Neural cell (in vitro differentiated cells): ENCODE results near the gene MRPS18A. TPM values are rescaled to one million over a fixed set of nuclear protein-coding genes. Genes with fewer than 3 reads are reported as not detected.

ENCODE experiments used
- H2AFZ ChIP-seq: fragments of 200-600, 300-800 bp; sonication (generic), shearing (Covaris generic); 2 replicates; pipeline ENCODE4 v1.6.0; 2014; ENCODE audit warnings: low read depth, mild to moderate bottlenecking, antibody characterized with exemption, low read length, moderate library complexity
- H3F3A ChIP-seq: fragments of 200-600 bp; shearing (Covaris generic); 2 replicates; pipeline ENCODE4 v1.6.1; 2016; ENCODE audit warnings: mild to moderate bottlenecking, moderate library complexity, mixed read lengths, antibody characterized with exemption, low read length; ENCODE audit not compliant: insufficient read depth, poor library complexity, severe bottlenecking
- H3K27ac ChIP-seq: fragments of 200-600, 300-800 bp; sonication (generic), shearing (Covaris generic); 2 replicates; pipeline ENCODE4 v1.5.1; 2014; ENCODE audit warnings: mild to moderate bottlenecking, low read length, moderate library complexity
- H3K27me3 ChIP-seq: fragments of 300-800, 200-600 bp; sonication (generic), shearing (Covaris generic); 2 replicates; pipeline ENCODE4 v1.6.0; 2014; ENCODE audit warnings: mild to moderate bottlenecking, low read depth, low read length, moderate library complexity; ENCODE audit not compliant: insufficient read depth
- H3K36me3 ChIP-seq: fragments of 300-800, 200-600 bp; sonication (generic), shearing (Covaris generic); 2 replicates; pipeline ENCODE4 v1.5.1; 2014; ENCODE audit warnings: mild to moderate bottlenecking, antibody characterized with exemption, low read length, moderate library complexity; ENCODE audit not compliant: insufficient read depth
- H3K4me2 ChIP-seq: fragments of 300-800, 200-600 bp; sonication (generic), shearing (Covaris generic); 2 replicates; pipeline ENCODE4 v1.6.0; 2014; ENCODE audit warnings: mild to moderate bottlenecking, low read length
- H3K4me3 ChIP-seq: fragments of 300-800, 200-600 bp; sonication (generic), shearing (Covaris generic); 2 replicates; pipeline ENCODE4 v1.5.1; 2014; ENCODE audit warnings: mild to moderate bottlenecking, low read length, moderate library complexity
- H3K79me2 ChIP-seq: fragments of 200-600 bp; shearing (Covaris generic); replicated peaks from 2 replicates; pipeline ENCODE4 v1.6.0; 2014; ENCODE audit warnings: mild to moderate bottlenecking, low read length, moderate library complexity; ENCODE audit not compliant: insufficient read depth
- H3K9ac ChIP-seq: fragments of 300-800, 200-600 bp; sonication (generic), shearing (Covaris generic); 2 replicates; pipeline ENCODE4 v1.6.1; 2016; ENCODE audit warnings: mild to moderate bottlenecking, low read length, mixed read lengths
- H3K9me2 ChIP-seq: fragments of 200-600 bp; shearing (Covaris generic); 2 replicates; pipeline ENCODE4 v1.6.1; 2016; ENCODE audit warnings: mild to moderate bottlenecking, low read length, mixed read lengths; ENCODE audit not compliant: insufficient read depth
- H3K9me3 ChIP-seq: fragments of 200-600, 300-800 bp; sonication (generic), shearing (Covaris generic); 2 replicates; pipeline ENCODE4 v1.6.1; 2016; ENCODE audit warnings: mild to moderate bottlenecking, mixed run types, low read length, moderate library complexity, mixed read lengths
- H4K20me1 ChIP-seq: fragments of 200-600 bp; shearing (Covaris generic); 2 replicates; pipeline ENCODE4 v1.6.1; 2016; ENCODE audit warnings: mild to moderate bottlenecking, mixed run types; ENCODE audit not compliant: insufficient read depth
- CTCF ChIP-seq: fragments of 450-650 bp; IDR thresholded peaks from 2 replicates; pipeline ENCODE4 v1.5.1; 2014; ENCODE audit warnings: antibody characterized with exemption, mild to moderate bottlenecking, moderate library complexity; ENCODE audit not compliant: poor library complexity, severe bottlenecking
- EP300 ChIP-seq: fragments of 450-650 bp; conservative IDR thresholded peaks from 2 replicates; pipeline ENCODE4 v1.6.1; 2014; ENCODE audit warnings: antibody characterized with exemption, mild to moderate bottlenecking, moderate library complexity; ENCODE audit not compliant: poor library complexity, severe bottlenecking
- EZH2 ChIP-seq: fragments of 200-600, 300-800 bp; shearing (Covaris generic), sonication (generic); IDR thresholded peaks from 2 replicates; pipeline ENCODE4 v1.6.1; 2014; ENCODE audit warnings: antibody characterized with exemption, low read length, borderline replicate concordance, mild to moderate bottlenecking; ENCODE audit not compliant: insufficient read depth, poor library complexity, severe bottlenecking
- MXI1 ChIP-seq: fragments of 450-650 bp; conservative IDR thresholded peaks from 2 replicates; pipeline ENCODE4 v1.6.1; 2014; ENCODE audit warnings: antibody characterized with exemption, mild to moderate bottlenecking; ENCODE audit not compliant: poor library complexity, severe bottlenecking
- POLR2AphosphoS5 ChIP-seq: IDR thresholded peaks from 2 replicates; pipeline ENCODE4 v1.6.1; 2012
- RAD21 ChIP-seq: fragments of 450-650 bp; conservative IDR thresholded peaks from 2 replicates; pipeline ENCODE4 v1.6.1; 2014; ENCODE audit warnings: antibody characterized with exemption, mild to moderate bottlenecking, moderate library complexity
- REST ChIP-seq: IDR thresholded peaks from 2 replicates; pipeline ENCODE4 v1.6.1; 2012; ENCODE audit warnings: borderline replicate concordance
- SMC3 ChIP-seq: fragments of 450-650 bp; conservative IDR thresholded peaks from 2 replicates; pipeline ENCODE4 v1.6.1; 2014; ENCODE audit warnings: antibody characterized with exemption, mild to moderate bottlenecking, moderate library complexity; ENCODE audit not compliant: poor library complexity
- TAF1 ChIP-seq: IDR thresholded peaks from 2 replicates; pipeline ENCODE4 v1.6.1; 2012; ENCODE audit warnings: low read depth
- polyA plus RNA-seq: library from polyadenylated mRNA; depleted of rRNA; stranded (reverse); fragments of >200 nt; gene quantifications from 2 replicates; pipeline ENCODE4 v1.2.3, GENCODE V29; 2014

MRPS18A gene
- polyA plus RNA-seq, 1 donor from 2014 or later: 39.6 TPM

GRCh38 chr6:43714311-43715055 lies 26.9 kb upstream of the MRPS18A start:
- Histone ChIP-seq H3K9me2 (no peaks in the 10 kb centered on the region), H3K36me3 (no peaks in the 10 kb centered on the region), H3K4me3 (no peak overlapping the region), H3K27ac (no peak overlapping the region), H3K79me2 (no peaks in the 10 kb centered on the region), H3K27me3 (no peaks in the 10 kb centered on the region), H4K20me1 (no peaks in the 10 kb centered on the region), H3K9ac (no peak overlapping the region), H3F3A (no peaks in the 10 kb centered on the region), H2AFZ (no peak overlapping the region), H3K4me2 (no peak overlapping the region), H3K9me3 (no peaks in the 10 kb centered on the region)
- no peak for TF ChIP-seq EP300
- no peak for TF ChIP-seq POLR2AphosphoS5
- TF ChIP-seq TAF1: no peak
- TF ChIP-seq CTCF: no peak
- TF ChIP-seq EZH2: no peak
- TF ChIP-seq RAD21: no peak
- TF ChIP-seq SMC3: no peak
- TF ChIP-seq MXI1: no peak
- no peak for TF ChIP-seq REST

- Histone ChIP-seq H3K4me2 (no peak overlapping the region), H3F3A (no peaks in the 10 kb centered on the region), H3K9ac (no peak overlapping the region), H3K27ac (no peak overlapping the region), H3K79me2 (no peaks in the 10 kb centered on the region), H3K4me3 (no peak overlapping the region), H3K9me2 (no peaks in the 10 kb centered on the region), H2AFZ (no peak overlapping the region), H4K20me1 (no peaks in the 10 kb centered on the region), H3K27me3 (no peaks in the 10 kb centered on the region), H3K9me3 (no peaks in the 10 kb centered on the region), H3K36me3 (no peaks in the 10 kb centered on the region)
- TF ChIP-seq REST: no peak
- TF ChIP-seq EP300: no peak
- no peak for TF ChIP-seq CTCF
- no peak for TF ChIP-seq POLR2AphosphoS5
- no peak for TF ChIP-seq RAD21
- TF ChIP-seq TAF1: no peak
- no peak for TF ChIP-seq SMC3
- no peak for TF ChIP-seq EZH2
- TF ChIP-seq MXI1: no peak
Measured at GRCh38 chr6:43713643-43714310, 26.2 kb upstream of the MRPS18A start.
